HepG2 (cell line): Measurements from ENCODE around the gene UPK1A. TPM values are rescaled to one million over a fixed set of nuclear protein-coding genes. Genes with fewer than 3 reads are reported as not detected.
A peak's percentile ranks its signal among the peaks of the same experiment; 100 is the strongest.

Experiments used
- CCAR2 ChIP-seq: fragments of 200-400 bp; formaldehyde crosslinking; optimal IDR thresholded peaks from 2 replicates; pipeline ENCODE3; 2018; ENCODE audit warnings: low read depth, mild to moderate bottlenecking, low read length, moderate library complexity
- FOXK2 ChIP-seq: fragments of 450-650 bp; IDR thresholded peaks from 2 replicates; pipeline ENCODE4 v1.6.1; 2016
- GPN1 ChIP-seq: sonication (generic); formaldehyde crosslinking; IDR thresholded peaks from 2 replicates; pipeline ENCODE4 v1.5.1; 2020; ENCODE audit warnings: missing genetic modification reagents, borderline replicate concordance
- MED8 ChIP-seq: sonication (generic); formaldehyde crosslinking; IDR thresholded peaks from 2 replicates; pipeline ENCODE4 v1.8.1; 2023; ENCODE audit warnings: mild to moderate bottlenecking, missing genetic modification reagents; ENCODE audit not compliant: insufficient replicate concordance
- RBFOX2 ChIP-seq: fragments of 200-400 bp; formaldehyde crosslinking; IDR thresholded peaks from 2 replicates; pipeline ENCODE4 v1.6.1; 2017; ENCODE audit warnings: low read depth, mild to moderate bottlenecking, low read length
- SMAD3 ChIP-seq: sonication (generic); formaldehyde crosslinking; IDR thresholded peaks from 2 replicates; pipeline ENCODE4 v1.4.0; 2020; ENCODE audit warnings: missing genetic modification reagents
- SP5 ChIP-seq: IDR thresholded peaks from 2 replicates; pipeline ENCODE4 v1.6.1; 2016; ENCODE audit warnings: low read depth, borderline replicate concordance
- SRY ChIP-seq: sonication (generic); formaldehyde crosslinking; IDR thresholded peaks from 2 replicates; pipeline ENCODE4 v1.8.0; 2022; ENCODE audit warnings: mild to moderate bottlenecking, missing genetic modification reagents
- TSC22D2 ChIP-seq: sonication (generic); formaldehyde crosslinking; IDR thresholded peaks from 2 replicates; pipeline ENCODE4 v1.5.1; 2020; ENCODE audit warnings: missing genetic modification reagents, mild to moderate bottlenecking, borderline replicate concordance
- ZC3H13 ChIP-seq: sonication (generic); formaldehyde crosslinking; IDR thresholded peaks from 2 replicates; pipeline ENCODE4 v1.8.1; 2023; ENCODE audit warnings: mild to moderate bottlenecking, missing genetic modification reagents, moderate library complexity
- ZFYVE20 ChIP-seq: sonication (generic); formaldehyde crosslinking; IDR thresholded peaks from 2 replicates; pipeline ENCODE4 v1.8.0; 2023; ENCODE audit warnings: low read depth, mild to moderate bottlenecking, moderate library complexity, missing genetic modification reagents, borderline replicate concordance
- ZNF577 ChIP-seq: sonication (generic); formaldehyde crosslinking; IDR thresholded peaks from 2 replicates; pipeline ENCODE4 v1.4.0; 2020; ENCODE audit warnings: mild to moderate bottlenecking, low read depth, missing genetic modification reagents, borderline replicate concordance
- polyA plus RNA-seq, 8 experiments: library from polyadenylated mRNA; depleted of rRNA in 3 of 8; stranded (reverse) in 7 of 8; unstranded in 1 of 8; fragments of >200 nt; fragmentation: Illumina TruSeq in 4 of 8; extraction: Trizol in 4 of 8; gene quantifications; 2 replicates each; pipeline versions ENCODE4 v1.2.1 to v1.2.3, GENCODE V29; 2011 to 2016; ENCODE audit warnings: low read depth in 4 of 8, missing spikeins in 1 of 8, mixed read lengths in 1 of 8; ENCODE audit not compliant: insufficient read depth in 1 of 8
- total RNA-seq, 5 experiments: library from RNA; depleted of rRNA; stranded (reverse); fragments of >200 nt; fragmentation: Illumina TruSeq; extraction: Trizol; gene quantifications; 2 replicates each; pipeline ENCODE4 v1.2.3, GENCODE V29; 2016; ENCODE audit warnings: low read depth in 1 of 5
- TF ChIP-seq, protein P1 (sequence below): sonication (generic); formaldehyde crosslinking; IDR thresholded peaks from 2 replicates; pipeline ENCODE4 v1.5.1; 2020; ENCODE audit warnings: missing genetic modification reagents, mild to moderate bottlenecking, borderline replicate concordance
- TF ChIP-seq, protein P2 (sequence below): sonication (generic); formaldehyde crosslinking; IDR thresholded peaks from 2 replicates; pipeline ENCODE4 v1.9.0; 2021; ENCODE audit warnings: missing genetic modification reagents, borderline replicate concordance
- TF ChIP-seq, protein P3 (sequence below): conservative IDR thresholded peaks from 2 replicates; pipeline ENCODE4 v1.6.1; 2018; ENCODE audit warnings: missing genetic modification reagents
- TF ChIP-seq, protein P4 (sequence below): sonication (generic); formaldehyde crosslinking; IDR thresholded peaks from 2 replicates; pipeline ENCODE4 v1.5.1; 2020; ENCODE audit warnings: mild to moderate bottlenecking, missing genetic modification reagents, borderline replicate concordance
- TF ChIP-seq, protein P5 (sequence below): sonication (generic); formaldehyde crosslinking; IDR thresholded peaks from 2 replicates; pipeline ENCODE4 v1.4.0; 2020; ENCODE audit warnings: missing genetic modification reagents
- TF ChIP-seq, protein P6 (sequence below): sonication (generic); formaldehyde crosslinking; IDR thresholded peaks from 2 replicates; pipeline ENCODE4 v1.8.1; 2023; ENCODE audit warnings: mild to moderate bottlenecking, moderate library complexity, missing genetic modification reagents

Gene UPK1A
- total and polyA plus RNA-seq, 2 of the 13 experiments (the other 11 are each of a cell fraction or from before 2014, with no cell fraction given): 2.9 TPM; not detected in 1

DNA sequence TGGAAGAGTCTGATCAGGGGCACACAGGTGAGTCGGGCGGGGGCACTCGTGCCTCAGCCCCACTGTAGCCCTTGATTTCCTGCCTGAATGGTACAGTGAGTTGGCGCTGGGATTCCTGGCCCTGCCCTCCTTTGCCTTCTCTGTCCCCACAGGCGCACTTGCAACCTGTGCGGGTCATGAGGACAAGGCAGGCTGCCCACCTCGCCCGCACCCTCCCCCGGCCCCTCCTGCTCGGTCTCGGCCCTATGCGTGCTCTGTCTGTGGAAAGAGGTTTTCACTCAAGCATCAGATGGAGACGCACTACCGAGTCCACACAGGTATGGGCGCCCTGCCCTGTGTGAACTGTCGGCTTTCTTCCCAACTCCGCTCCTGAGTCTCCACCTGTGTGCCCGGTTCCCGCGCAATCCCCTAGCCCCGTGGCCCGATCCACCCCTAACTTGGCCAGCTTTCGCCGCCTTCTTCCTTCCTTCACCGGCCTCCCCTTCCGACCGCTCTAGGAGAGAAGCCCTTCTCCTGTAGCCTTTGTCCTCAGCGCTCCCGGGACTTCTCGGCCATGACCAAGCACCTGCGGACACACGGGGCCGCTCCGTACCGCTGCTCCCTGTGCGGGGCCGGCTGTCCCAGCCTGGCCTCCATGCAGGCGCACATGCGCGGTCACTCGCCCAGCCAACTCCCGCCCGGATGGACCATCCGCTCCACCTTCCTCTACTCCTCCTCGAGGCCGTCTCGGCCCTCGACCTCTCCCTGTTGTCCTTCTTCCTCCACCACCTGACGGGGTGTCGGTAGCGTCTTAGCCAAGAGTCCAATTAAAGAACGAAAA is 49.9 kb downstream of the UPK1A start (continued):
- TF ChIP-seq ZFYVE20 (CRISPR knock-in tag): no peak
- peak; percentile 57; the same call in 1 of the 2 replicates for TF ChIP-seq GPN1 (CRISPR knock-in tag)
- TF ChIP-seq, protein P1, sequence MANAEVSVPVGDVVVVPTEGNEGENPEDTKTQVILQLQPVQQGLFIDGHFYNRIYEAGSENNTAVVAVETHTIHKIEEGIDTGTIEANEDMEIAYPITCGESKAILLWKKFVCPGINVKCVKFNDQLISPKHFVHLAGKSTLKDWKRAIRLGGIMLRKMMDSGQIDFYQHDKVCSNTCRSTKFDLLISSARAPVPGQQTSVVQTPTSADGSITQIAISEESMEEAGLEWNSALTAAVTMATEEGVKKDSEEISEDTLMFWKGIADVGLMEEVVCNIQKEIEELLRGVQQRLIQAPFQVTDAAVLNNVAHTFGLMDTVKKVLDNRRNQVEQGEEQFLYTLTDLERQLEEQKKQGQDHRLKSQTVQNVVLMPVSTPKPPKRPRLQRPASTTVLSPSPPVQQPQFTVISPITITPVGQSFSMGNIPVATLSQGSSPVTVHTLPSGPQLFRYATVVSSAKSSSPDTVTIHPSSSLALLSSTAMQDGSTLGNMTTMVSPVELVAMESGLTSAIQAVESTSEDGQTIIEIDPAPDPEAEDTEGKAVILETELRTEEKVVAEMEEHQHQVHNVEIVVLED: no peak
- TF ChIP-seq FOXK2: no peak
- no peak for TF ChIP-seq TSC22D2 (CRISPR knock-in tag)
- TF ChIP-seq SMAD3: 0 out of 2 replicates have a peak, but pooled peaks have one; percentile 18
- TF ChIP-seq, protein P2, sequence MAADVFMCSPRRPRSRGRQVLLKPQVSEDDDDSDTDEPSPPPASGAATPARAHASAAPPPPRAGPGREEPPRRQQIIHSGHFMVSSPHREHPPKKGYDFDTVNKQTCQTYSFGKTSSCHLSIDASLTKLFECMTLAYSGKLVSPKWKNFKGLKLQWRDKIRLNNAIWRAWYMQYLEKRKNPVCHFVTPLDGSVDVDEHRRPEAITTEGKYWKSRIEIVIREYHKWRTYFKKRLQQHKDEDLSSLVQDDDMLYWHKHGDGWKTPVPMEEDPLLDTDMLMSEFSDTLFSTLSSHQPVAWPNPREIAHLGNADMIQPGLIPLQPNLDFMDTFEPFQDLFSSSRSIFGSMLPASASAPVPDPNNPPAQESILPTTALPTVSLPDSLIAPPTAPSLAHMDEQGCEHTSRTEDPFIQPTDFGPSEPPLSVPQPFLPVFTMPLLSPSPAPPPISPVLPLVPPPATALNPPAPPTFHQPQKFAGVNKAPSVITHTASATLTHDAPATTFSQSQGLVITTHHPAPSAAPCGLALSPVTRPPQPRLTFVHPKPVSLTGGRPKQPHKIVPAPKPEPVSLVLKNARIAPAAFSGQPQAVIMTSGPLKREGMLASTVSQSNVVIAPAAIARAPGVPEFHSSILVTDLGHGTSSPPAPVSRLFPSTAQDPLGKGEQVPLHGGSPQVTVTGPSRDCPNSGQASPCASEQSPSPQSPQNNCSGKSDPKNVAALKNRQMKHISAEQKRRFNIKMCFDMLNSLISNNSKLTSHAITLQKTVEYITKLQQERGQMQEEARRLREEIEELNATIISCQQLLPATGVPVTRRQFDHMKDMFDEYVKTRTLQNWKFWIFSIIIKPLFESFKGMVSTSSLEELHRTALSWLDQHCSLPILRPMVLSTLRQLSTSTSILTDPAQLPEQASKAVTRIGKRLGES (CRISPR knock-in tag): no peak
- TF ChIP-seq, protein P3, sequence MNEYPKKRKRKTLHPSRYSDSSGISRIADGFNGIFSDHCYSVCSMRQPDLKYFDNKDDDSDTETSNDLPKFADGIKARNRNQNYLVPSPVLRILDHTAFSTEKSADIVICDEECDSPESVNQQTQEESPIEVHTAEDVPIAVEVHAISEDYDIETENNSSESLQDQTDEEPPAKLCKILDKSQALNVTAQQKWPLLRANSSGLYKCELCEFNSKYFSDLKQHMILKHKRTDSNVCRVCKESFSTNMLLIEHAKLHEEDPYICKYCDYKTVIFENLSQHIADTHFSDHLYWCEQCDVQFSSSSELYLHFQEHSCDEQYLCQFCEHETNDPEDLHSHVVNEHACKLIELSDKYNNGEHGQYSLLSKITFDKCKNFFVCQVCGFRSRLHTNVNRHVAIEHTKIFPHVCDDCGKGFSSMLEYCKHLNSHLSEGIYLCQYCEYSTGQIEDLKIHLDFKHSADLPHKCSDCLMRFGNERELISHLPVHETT (CRISPR knock-in tag): no peak
- TF ChIP-seq, protein P4, sequence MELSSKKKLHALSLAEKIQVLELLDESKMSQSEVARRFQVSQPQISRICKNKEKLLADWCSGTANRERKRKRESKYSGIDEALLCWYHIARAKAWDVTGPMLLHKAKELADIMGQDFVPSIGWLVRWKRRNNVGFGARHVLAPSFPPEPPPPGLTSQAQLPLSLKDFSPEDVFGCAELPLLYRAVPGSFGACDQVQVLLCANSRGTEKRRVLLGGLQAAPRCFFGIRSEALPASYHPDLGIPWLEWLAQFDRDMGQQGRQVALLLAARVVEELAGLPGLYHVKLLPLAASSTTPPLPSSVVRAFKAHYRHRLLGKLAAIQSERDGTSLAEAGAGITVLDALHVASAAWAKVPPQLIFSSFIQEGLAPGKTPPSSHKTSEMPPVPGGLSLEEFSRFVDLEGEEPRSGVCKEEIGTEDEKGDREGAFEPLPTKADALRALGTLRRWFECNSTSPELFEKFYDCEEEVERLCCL (CRISPR knock-in tag): no peak
- TF ChIP-seq, protein P5, sequence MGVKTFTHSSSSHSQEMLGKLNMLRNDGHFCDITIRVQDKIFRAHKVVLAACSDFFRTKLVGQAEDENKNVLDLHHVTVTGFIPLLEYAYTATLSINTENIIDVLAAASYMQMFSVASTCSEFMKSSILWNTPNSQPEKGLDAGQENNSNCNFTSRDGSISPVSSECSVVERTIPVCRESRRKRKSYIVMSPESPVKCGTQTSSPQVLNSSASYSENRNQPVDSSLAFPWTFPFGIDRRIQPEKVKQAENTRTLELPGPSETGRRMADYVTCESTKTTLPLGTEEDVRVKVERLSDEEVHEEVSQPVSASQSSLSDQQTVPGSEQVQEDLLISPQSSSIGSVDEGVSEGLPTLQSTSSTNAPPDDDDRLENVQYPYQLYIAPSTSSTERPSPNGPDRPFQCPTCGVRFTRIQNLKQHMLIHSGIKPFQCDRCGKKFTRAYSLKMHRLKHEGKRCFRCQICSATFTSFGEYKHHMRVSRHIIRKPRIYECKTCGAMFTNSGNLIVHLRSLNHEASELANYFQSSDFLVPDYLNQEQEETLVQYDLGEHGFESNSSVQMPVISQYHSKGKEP (CRISPR knock-in tag): no peak
- TF ChIP-seq, protein P6, sequence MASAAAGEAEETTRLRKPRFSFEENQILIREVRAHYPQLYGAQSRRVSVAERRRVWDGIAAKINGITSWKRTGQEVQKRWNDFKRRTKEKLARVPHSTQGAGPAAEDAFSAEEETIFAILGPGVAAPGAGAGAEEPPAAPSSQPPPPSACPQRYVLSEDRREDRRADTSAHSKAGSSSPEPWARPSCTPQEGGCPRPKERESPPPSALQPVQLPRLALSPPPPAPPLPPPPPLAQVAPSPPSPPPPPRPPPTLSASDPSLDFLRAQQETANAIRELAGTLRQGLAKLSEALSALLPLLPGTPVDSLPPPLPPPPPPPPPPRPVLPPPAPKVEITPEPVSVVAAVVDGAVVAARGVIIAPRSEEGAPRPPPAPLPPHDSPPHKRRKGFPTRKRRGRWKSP (CRISPR knock-in tag): no peak; the same call in 1 of the 2 replicates
- TF ChIP-seq SRY: peak; percentile 65; the same call in 1 of the 2 replicates
- TF ChIP-seq ZNF577 (CRISPR knock-in tag): no peak
- peak; percentile 64 for TF ChIP-seq MED8 (CRISPR knock-in tag)
- no peak for TF ChIP-seq SP5 (CRISPR knock-in tag)
- peak; percentile 95; the same call in 1 of the 2 replicates for TF ChIP-seq ZC3H13 (CRISPR knock-in tag)
- no peak for TF ChIP-seq CCAR2
- peak; percentile 45; the same call in 1 of the 2 replicates for TF ChIP-seq RBFOX2
